ENCODE data around the gene MARCO.
"Not testable (repeated sequence)": the region's sequence is repeated elsewhere in the genome, so short reads cannot be mapped to it uniquely, and the experiment has no call there.

MARCO gene

DNA sequence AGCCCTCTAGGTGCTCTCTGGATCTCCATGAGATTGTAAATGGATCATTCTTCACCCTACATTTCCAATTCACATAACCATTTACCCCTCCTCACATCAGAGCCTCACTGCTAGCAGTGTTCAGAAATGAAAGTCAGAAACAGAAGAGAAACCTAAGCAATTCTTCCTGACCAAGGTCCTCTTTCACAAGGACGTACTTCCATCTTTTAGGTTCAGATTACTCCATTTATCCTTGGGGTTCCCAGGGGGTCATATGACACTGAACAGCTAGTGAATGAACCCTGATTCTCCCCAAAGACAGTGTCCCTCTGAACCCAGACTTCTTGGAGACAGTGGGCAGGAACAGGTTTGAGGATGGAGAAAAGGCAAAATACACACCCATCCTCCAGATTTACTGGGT, 12.9 kb upstream of the MARCO start:
- DNase-seq = no peak

DNA sequence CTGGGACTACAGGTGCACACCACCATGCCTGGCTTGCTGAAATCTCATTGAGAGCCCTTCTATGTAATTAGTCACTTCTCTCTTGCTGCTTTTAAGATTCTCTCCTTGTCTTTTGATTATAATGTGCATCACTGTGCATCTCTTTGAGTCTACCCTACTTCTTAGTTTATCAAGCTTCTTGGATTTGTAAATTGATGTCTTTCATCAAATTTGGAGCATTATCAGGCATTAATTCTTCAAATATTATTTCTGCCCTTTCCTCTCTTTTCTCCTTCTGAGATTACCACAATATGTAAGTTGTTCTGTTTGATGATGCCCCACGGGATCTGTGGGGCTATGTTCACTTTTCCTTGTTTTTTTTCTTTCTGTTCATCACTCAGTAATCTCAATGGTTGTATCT, 9.0 kb upstream of the MARCO start:
- DNase-seq = no peak

DNA sequence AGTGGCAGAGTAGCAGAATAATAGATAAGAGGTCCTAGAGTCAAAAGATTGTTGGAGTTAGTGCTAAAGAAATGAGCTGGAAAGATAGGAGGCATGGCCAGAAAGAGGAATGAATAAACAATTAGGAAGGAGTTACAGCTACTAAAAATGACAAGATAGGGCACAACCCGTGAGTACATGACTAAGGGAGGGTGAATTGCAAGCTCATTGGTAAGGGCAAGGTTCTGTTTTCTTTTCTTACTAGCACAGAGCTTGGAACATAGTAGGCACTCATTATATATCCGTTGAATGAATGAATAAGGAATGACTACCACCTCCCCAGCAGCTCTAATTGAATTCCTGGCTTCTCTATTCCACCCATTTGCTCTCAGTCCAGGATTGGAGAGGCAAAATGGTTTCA, 5.7 kb upstream of the MARCO start:
- no peak for DNase-seq

DNA sequence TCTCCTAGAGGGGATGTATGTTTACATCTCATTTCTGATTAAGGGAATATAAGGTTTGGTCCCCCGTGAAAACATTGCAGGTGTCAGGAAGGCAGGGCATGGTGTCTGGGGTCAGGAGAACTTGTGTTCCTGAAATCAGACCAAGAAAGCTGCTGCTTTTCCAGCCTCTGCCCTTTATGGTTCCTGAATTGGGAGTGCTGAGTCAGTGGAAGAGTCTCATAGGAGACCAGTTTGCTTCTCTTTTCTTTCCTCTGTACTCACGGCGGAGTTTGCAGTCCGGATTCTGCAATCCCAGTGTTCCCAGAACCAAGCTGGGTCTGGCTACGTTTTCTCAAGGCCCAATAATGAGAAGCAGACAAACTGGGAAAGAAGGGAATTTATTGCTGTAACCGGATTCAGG, 5.1 kb upstream of the MARCO start:
- DNase-seq = no peak

DNA sequence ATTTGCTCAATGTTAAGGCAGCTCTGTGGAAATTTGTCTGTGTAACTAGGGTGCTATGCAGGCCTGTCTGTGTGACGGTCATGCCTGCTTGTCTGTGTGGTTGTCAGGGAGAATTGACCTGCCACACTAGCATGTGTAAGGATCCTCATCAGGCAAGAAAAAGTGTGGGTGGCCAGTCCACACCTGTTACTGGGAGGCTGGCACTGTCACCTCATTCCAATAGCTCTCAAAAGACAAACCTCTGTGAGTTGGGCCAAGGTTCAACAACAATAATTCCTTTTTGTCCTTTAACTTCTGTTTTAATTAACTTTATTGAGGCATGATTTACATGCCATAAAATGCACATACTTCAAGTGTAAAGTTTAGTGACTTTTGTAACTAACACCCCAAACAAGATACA, 4.2 kb upstream of the MARCO start:
- DNase-seq = no peak

DNA sequence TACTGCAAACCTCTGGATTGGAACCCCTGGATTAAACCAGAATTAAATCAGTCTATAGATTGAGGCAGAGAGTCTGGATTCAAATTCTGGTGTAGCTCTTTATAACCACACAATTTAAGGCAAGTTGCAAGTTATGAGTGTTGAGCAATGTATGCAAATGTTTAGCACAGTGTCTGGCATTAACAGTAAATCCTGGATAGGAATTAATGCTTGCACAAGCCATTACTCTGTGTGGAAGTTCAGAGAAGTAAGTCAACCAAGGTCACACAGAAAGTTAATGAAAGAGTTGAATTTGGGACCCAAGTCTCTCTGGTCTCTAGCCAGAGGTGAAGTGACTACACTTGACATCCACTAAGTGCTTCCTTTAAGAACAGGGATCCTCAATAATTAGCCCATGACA, 2.0 kb upstream of the MARCO start:
- no peak for DNase-seq

DNA sequence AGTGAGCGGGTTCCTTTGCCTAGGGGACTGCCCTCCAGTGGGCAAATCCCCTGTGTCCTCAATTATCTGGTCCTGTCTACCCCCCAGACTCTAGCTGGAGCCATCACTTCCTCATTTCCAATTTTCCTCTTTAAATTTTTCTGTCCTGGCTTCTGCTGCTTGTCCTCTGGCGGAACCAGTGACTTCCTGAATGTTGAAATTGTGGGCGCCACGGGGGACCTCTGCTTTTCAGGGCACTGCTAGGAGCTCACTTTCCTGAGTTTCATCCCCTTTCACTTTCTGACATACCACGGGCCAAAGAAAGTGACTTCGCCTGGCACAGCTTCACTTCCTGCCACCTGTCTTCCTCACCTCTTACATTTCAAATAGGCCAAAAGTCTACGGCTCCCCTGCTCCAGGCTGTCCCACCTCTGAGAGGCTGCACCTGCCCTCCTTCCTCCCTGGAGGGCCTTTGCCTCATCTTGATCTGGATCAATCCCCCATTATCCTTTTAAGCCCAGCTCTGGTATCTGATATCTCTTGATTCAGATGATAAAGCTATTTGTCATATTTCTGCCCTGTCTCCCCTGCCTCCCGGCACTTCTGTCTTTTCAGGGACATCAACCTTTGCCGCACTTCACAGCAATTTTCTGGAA, 1.4 kb upstream of the MARCO start:
- DNase-seq = no peak

DNA sequence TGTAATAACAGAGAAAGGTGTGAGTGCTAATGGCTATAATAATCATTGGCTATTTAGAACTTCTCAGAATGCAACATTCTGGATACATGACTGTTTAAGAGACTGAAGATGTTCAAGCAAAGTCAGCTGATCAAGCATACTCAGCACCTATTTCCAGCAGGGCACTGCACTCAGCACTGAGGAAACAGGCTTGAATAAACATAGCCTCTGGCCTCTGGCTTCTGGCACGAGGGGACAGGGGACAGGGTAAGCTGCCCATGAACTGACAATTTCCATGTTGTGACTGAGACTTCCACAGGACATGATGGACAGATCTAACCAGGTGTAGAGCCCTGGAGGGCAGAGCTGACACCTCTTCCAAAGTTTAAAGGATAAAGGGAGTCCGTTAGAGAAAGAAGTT, 1.3 kb downstream of the MARCO start:
- DNase-seq = no peak

DNA sequence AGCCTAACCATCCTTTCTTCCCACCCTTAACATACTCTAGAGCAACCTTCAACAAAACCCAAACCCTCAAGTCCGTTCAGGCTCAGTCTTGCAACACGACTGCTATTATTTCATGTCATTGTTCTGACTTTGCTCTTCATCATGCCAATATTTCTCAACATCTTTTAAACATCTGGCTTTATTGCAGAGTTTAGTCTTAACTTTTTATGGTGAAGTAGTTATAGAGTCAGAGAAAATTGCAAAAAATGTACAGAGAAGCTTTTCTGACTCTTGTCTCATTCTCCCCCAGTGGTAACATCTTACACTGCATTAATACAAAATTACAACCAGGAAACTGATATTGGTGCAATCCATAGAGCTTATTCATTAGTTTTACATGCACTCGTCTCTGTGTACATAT, 3.9 kb downstream of the MARCO start:
- DNase-seq = no peak

DNA sequence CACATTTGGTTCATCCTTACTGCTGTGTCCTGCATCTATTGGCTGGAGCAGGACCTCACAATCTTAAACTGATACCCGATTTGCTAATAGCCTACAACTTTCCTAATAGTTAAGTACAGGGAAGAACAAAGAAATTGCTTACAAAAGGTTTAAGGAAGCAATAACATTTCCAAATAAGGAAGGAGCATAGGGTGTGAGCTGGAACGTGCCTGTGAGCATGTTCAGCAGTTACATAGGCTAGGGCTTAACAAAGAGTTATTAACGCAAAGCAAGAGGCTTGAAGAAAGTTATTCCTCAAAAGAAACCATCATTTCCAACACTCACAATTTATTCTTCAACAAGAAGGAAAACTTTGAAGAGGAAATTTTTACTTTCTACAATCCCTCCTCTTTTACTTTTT, 6.3 kb downstream of the MARCO start:
- not testable (repeated sequence) for DNase-seq

DNA sequence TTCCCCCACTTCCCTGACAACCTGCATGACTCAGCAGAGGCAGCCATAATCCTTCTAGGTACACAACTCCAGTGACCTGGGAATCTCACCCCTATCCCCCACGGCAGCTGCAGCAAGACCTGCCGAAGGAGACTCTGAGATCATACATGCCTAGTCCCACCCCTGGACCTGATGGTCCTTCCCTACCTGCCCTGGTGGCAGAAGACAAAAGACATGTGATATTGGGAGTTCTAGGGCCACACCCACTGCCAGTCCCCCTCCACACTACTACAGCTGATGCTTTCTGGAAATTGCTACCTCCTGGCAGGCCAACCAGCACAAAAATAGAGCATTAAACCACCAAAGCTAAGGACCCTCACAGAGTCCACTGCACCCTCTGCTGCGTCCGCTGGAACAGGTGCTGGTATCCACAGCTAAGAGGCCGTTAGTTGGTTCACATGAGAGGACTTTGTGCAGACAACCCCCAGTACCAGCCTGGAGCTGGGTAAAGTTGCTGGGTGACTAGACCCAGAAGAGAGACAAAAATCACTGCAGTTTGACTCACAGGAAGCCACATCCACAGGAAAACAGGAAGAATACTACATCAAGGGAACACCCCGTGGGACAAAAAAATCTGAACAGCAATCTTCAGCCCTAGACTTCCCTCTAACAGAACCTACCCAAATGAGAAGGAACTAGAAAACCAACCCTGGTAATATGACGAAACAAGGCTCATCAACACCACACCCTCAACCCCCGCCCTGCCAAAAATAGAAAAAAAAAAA, 12.5 kb downstream of the MARCO start:
- no peak for DNase-seq

DNA sequence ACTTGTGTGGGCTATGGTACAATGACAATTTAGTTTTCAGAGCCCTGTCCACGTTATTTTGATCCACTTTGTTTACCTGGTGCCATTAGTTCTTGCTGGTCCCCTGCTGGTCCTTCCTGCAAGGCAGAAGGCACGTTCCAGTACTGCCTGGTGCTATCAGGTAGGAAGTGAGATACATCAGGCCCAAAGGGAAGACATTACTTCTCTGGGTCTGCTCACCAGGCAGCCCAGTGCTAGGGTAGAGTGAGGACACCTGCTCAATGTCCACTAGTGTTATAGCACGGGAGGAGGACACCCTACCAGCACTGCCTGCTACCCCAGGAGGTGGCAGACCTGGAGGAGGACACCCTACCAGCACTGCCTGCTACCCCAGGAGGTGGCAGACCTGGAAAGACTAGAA, 23.7 kb downstream of the MARCO start:
- no peak for DNase-seq

DNA sequence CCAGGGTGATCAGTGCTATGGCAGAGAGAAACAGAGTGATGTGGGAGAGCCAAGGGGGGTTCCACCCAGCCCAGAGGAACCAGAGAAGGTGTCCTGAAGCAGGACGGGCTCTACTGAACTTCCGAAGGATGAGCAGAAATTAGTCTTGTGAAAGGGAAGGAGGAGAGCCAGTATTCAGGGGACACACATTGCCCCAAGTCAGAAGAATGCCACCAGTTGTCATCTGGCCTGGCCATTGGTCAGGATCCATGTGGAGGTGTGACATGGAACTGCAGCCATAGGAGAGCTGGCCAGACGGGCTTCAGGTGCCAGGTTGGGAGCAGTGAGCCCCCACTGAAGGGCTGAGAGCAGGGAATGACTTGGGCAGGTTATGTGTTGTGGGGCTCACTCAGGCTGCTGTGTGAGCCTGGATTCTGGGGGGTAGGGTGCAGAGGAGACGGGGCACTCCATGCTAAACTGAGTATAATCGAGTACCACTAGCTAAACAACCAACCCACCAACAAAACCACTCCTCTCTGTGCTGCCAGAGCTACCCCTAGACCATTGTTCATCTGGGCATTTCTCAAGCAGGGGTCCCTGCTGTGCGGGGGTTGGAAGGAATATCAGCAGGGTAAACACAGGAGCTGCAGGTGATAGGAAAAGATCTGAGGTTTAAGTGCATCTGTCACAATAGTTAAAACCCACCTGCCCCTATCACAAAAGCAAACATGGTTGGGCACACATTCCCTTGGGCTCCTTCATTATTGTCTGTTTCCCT, 25.3 kb downstream of the MARCO start:
- no peak for DNase-seq

DNA sequence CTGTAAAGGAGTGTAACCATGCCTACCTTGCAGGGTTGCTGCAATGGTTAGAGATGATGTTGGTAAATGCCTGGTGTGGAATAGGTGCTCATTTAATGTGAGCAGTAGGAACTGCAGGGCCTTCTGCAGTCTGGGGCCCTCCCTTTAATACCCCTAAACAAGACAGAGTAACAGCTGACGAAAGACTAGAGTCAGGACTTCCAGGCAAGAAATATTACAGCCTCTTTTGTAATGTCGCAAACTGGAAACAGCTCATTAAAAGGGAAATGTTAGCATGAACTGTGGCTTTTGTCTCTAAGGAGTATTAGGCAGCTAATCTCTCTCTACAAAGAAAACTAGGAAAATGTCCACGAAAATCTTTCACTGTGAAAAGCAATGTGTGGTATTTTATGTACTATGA, 26.0 kb downstream of the MARCO start:
- DNase-seq = no peak

DNA sequence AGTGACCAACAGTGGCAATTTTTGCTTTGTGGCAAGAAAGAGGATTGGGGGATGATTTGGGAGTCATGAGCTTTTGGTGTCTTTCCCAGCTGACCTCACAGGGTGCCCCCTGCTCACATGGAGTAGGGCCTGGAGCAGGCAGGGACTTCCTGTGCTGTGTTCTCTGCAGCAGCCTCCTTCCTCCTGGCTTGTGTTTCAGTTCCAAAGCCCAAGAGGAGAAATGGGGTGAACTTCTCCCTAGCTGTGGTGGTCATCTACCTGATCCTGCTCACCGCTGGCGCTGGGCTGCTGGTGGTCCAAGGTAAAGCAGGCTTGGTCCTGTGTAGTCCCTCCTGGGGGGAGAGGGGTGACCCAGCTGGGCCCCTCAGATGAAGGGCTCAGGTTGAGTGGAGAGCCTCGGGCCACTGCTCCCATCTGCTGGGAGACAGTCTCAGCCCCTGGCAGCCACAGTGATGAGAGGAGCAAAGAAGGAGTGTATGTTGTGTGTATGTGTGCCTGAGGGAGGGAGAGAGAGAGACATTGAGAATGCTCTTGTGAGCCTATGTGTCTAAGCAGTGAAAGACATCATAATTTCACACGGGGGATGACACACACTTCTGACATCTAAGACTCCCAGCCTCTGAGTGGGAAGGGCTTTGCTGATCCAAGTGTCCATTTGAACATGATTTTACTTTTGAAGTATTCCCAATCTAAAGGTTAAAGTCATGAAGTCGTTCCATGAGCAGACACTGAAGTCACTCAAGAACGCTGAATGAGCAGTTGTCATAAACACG, 27.2 kb downstream of the MARCO start:
- no peak for DNase-seq

DNA sequence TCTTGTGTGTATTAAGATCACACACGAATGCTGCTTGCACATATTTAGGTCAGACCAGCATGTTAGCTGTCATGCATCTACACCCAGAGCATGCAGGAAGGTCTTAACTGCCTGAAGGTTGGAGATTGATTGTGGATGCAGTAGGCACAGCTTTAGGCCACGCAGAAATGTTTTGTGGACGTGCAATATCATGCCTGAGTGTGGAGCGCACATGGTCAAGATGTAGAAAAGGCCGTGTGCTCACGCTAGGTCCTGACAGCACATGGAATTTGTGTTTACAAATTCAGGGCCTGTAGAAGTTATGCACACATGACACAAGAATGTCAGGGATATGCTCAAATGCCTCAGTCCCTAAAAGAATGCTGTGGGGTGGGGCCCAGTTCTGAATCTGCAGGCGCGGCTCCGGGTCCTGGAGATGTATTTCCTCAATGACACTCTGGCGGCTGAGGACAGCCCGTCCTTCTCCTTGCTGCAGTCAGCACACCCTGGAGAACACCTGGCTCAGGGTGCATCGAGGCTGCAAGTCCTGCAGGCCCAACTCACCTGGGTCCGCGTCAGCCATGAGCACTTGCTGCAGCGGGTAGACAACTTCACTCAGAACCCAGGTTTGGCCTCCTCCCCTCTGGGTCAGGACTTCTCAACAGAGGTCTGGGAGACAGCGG, 27.9 kb downstream of the MARCO start:
- DNase-seq = no peak

DNA sequence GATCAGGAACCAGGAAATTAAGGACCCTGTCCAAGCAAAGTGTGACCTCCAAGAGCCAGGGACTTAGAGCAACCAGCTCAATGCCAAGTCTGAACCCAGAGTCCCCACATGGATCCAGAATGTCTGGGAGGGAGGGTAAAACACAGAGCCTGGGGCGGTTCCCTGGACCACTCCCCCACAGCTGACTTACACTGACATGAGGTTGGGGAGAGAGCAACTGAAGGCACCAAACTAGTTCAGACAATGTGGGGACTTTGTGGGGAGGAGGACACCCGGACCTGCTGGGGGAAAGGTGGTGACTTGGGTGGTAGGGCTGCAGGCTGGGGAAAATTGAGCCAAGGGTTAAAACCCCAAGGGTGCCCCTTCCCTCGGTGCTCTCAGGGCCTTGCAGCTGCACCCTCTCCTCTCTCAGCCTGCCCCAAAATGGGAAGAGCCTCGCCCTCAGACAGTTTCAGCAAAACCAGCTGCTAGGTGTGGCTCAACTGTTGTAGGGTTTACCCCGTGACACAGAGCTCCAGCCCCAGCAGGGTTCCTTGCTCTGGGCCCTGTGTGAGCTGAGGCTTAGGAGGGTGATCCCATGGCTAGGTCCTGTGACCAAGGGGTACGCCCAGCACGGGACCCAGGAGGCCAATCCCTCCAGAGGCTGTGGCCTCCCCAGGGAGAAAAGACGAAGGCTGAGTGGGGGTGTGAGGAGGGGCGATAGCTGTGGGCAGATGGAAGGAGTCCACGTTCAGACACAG, 28.6 kb downstream of the MARCO start:
- no peak for DNase-seq

DNA sequence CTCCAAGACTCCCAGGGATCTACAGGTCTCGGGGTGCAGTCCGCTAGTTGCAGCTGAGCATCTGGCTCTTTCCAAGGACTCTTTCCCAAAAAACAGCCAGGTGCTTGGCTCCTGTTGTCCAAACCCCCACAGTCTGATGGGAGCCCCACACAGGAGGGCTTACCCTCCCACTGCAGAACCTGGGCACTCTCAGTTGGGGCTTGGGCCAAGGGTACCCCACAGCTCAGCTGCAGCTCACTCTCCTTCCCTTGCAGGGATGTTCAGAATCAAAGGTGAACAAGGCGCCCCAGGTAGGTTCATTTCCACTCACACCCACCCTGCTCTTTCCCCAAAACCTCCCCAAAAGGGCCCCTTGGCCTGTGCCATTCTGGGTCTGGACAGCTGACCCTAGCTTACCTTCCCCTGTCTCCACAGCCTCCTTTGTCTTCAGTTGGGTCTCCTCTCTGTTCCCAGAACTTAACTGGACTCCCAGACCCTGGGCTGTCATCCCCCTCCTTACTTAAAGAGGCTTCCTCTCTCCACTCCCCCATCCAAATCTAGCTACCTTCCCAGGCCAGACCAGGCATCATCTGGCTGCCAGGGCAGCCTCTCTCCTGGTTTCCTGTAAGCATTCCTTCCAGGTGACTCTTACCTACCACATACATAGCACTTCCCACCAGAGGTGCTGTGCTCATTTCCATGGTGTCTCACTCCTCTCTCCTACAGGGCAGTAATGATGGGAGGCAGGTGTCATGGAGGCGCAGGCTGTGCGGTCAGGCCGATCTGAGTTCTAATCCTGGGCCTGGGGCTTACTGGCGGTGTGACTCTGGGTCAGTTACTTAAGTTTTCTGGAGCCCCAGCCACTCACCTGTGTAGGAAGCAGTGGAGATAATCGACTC, 29.5 kb downstream of the MARCO start:
- DNase-seq = no peak

DNA sequence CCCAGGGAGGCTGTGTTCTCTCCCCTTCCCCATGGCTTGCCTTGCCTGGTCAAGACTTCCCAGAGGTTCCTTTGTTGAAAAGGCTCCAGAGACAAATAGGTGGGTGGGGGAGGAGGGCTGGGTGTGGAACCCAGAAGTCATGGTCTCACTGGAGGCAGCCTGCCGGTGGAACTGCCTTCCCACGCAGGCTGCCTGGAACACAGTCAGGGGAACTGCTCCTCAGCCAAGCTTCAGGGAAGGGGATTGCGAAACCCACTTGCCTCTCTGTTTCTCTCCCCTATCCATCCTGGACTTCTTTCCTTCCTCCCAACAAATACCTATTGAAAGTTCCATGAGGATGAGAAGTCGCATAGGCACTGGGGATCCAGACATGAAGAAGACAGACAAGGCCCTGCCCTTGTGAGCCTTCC, 31.6 kb downstream of the MARCO start:
- no peak for DNase-seq

DNA sequence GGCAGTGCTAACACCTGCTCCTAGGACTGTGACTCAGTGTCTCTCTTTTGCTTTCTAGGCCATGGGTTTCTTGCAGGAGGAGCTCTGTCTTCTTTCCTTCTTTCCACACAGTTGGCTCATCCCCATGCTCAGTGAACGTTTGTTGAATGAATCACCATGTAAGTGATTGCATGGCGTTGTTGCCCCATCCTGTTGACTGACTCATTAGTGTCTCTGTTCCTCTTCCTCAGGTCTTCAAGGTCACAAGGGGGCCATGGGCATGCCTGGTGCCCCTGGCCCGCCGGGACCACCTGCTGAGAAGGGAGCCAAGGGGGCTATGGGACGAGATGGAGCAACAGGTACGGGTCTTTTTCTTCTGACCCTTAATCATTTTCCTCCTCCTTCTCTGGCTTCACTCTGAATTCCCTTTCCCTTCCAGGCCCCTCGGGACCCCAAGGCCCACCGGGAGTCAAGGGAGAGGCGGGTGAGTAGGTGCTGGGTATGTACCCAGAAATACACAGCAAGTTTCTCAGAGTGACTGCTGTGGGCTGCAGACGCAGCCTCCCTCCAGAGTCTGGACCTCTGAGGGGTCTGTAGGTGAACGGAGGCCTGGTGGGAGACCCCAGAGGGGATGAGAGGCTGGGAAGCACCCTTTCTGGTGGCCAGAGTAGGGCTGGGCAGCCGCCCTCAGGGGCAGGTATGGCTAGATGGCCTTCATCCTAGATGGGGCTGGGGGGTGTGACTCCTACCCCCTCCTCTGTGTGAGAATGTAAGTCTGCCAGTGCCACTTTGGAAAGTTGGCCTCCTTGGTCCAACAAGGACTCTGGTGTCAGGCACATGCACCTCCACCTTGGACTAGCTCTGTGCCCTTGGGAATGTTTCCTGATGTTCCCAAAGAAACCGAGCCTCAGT, 32.4 kb downstream of the MARCO start:
- no peak for DNase-seq

Data from NCI-H2081 (cell line).